Right atrium auricular region (tissue), 2 donors: ENCODE results near the gene STARD9. TPM values are rescaled to one million over a fixed set of nuclear protein-coding genes. Genes with fewer than 3 reads are reported as not detected.

Source experiments
- DNase-seq: peaks from one replicate; pipeline ENCODE4 v3.0.0-alpha.2; 2019; ENCODE audit warnings: low spot score
- H3K27ac ChIP-seq, 2 donors: fragments of 200-600 bp; sonication (generic); 1 replicate in 1 of 2; 2 replicates in 1 of 2; pipeline ENCODE4 v1.5.1; 2016 to 2019
- H3K27me3 ChIP-seq, 2 donors: fragments of 200-600 bp; sonication (generic); one replicate each; pipeline versions ENCODE4 v1.5.1 to v1.6.0; 2017 to 2019
- H3K36me3 ChIP-seq: fragments of 200-600 bp; sonication (generic); one replicate; pipeline ENCODE4 v1.5.1; 2016
- H3K4me1 ChIP-seq, 2 donors: fragments of 200-600 bp; sonication (generic); one replicate each; pipeline versions ENCODE4 v1.5.1 to v1.6.0; 2017 to 2019
- H3K4me3 ChIP-seq, 2 donors: fragments of 200-600 bp; sonication (generic); 1 replicate in 1 of 2; 2 replicates in 1 of 2; pipeline ENCODE4 v1.5.1; 2017 to 2019; ENCODE audit warnings: mild to moderate bottlenecking in 1 of 2, moderate library complexity in 1 of 2
- H3K9me3 ChIP-seq, 2 donors: fragments of 200-600 bp; sonication (generic); one replicate each; pipeline ENCODE4 v1.5.1; 2019
- total RNA-seq, 2 donors: library from RNA; depleted of rRNA; stranded (reverse); fragments of >200 nt; gene quantifications; one replicate each; pipeline ENCODE4 v1.1.0, GENCODE V29; 2016
- TF ChIP-seq, protein P1 (sequence below), 2 donors: fragments of 200-600 bp; sonication (generic); IDR thresholded peaks; one replicate each; pipeline ENCODE4 v1.5.1; 2019; ENCODE audit warnings: antibody characterized with exemption in 2 of 2

The STARD9 gene
- total RNA-seq, 2 donors from 2014 or later, result 8.3 to 8.8 TPM

- TF ChIP-seq, protein P1, sequence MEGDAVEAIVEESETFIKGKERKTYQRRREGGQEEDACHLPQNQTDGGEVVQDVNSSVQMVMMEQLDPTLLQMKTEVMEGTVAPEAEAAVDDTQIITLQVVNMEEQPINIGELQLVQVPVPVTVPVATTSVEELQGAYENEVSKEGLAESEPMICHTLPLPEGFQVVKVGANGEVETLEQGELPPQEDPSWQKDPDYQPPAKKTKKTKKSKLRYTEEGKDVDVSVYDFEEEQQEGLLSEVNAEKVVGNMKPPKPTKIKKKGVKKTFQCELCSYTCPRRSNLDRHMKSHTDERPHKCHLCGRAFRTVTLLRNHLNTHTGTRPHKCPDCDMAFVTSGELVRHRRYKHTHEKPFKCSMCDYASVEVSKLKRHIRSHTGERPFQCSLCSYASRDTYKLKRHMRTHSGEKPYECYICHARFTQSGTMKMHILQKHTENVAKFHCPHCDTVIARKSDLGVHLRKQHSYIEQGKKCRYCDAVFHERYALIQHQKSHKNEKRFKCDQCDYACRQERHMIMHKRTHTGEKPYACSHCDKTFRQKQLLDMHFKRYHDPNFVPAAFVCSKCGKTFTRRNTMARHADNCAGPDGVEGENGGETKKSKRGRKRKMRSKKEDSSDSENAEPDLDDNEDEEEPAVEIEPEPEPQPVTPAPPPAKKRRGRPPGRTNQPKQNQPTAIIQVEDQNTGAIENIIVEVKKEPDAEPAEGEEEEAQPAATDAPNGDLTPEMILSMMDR (IDR thresholded peaks at IDR 0.05), result no peak
- DNase-seq, result no peak
- peak overlapping the region; percentile 87 to 94 for H3K4me3 ChIP-seq
- no peaks in the 10 kb centered on the region for H3K9me3 ChIP-seq
- peaks cover 40% of the 10 kb centered on the region for H3K36me3 ChIP-seq
- peaks cover 0 to 17% of the 10 kb centered on the region in 2 donors for H3K4me1 ChIP-seq
- no peaks in the 10 kb centered on the region for H3K27me3 ChIP-seq
- peak overlapping the region; percentile 85 to 93 for H3K27ac ChIP-seq
Observed at GRCh38 chr15:42736178-42736792, 160.9 kb downstream of the STARD9 start.

DNA sequence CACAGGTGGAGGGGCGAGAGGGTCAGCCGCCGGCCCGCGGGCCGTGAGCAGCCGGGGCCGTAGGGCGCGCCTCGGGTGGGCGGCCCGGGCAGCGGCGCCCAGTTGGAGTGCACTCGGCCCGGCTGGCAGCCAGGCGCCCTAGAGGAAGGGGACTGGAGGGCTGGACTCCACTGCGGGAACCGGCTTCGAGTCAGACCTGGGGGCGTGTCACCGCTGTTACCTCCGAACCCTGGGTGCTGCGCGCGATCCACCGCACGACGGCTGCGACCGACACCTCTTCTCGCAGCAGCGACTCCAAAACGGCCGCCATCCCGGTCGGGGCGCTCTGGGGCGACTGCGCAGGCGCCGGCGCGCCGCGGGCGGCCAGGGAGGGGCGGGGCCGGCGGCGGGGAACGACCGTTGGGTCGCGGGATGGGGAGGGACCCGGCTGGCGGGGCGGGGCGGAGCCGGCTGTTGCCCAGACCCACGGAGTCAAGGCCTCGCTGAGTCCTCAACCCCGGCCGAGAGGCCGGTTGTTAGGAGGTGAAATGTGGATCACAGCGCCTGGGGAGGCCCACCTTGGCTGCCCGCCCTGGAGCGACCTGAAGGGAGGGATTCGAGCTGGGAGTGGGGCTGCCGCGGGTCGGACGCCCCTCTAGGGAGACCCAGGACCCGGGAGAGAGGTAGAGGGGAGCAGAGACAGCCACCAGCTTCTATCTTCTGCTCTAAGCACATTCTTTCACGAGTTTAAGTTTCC lies 161.6 kb downstream of the STARD9 start, which contains the start of gene CDAN1:
Gene CDAN1 (minus strand): TSS at position 336 of the 736 bp plus-strand sequence. CDS start 26 bp downstream, at position 310.
- H3K27me3 ChIP-seq, result no peaks in the 10 kb centered on the region
- H3K4me1 ChIP-seq, result peaks cover 0 to 17% of the 10 kb centered on the region in 2 donors
- TF ChIP-seq, protein P1 (IDR thresholded peaks at IDR 0.05), result peak in 1 of 2 donors; percentile 27
- peak; percentile 90 for DNase-seq
- peaks cover 34% of the 10 kb centered on the region for H3K36me3 ChIP-seq
- H3K4me3 ChIP-seq, result peak within 1 kb of the TSS; percentile 87 to 94
- H3K9me3 ChIP-seq, result no peaks in the 10 kb centered on the region
- peak within 1 kb of the TSS; percentile 85 to 93 for H3K27ac ChIP-seq

DNA sequence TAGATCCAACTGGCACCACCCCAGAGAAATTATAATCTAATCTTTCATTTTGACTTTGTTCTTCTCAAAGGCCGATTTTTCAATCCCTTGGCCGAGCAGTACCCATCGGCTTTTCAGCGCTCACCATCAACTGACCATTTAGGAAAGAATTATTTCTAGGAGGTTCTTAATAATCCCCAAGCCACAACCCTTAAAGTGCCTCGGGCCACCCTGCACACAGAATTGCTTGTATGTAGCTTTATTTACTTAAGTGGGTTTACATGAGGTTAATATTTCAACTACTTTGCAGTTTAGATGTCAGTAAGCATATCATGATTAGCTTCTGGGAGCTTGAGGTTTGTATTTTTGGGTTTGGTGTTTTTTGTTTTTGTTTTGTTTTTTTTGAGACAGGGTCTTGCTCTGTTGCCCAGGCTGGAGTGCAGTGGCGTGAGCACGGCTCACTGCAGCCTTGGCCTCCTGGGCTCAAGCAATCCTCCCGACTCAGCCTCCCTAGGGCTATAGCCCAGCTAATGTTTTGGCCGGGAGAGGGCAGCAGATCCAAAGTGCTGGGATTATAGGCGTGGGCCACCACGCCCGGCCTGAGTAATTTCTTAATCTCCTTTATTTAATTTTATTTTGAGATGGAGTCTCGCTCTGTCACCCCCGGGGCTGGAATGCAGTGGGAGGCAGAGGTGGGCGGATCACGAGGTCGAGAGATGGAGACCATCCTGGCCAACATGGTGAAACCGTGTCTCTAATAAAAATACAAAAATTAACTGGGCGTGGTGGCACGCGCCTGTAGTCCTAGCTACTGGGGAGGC lies 162.3 kb downstream of the STARD9 start:
- peak overlapping the region; percentile 87 to 94 for H3K4me3 ChIP-seq
- TF ChIP-seq, protein P1 (IDR thresholded peaks at IDR 0.05), result no peak
- peaks cover 0 to 17% of the 10 kb centered on the region in 2 donors for H3K4me1 ChIP-seq
- H3K9me3 ChIP-seq, result no peaks in the 10 kb centered on the region
- peaks cover 27% of the 10 kb centered on the region for H3K36me3 ChIP-seq
- no peak for DNase-seq
- H3K27me3 ChIP-seq, result no peaks in the 10 kb centered on the region
- peak overlapping the region; percentile 85 to 93 for H3K27ac ChIP-seq

- DNase-seq, result no peak
- Histone ChIP-seq H3K4me1 (peaks cover 0 to 6% of the 10 kb centered on the region in 2 donors), H3K36me3 (peaks cover 7% of the 10 kb centered on the region)
Observed at GRCh38 chr15:42741710-42742109, 166.3 kb downstream of the STARD9 start.

DNA sequence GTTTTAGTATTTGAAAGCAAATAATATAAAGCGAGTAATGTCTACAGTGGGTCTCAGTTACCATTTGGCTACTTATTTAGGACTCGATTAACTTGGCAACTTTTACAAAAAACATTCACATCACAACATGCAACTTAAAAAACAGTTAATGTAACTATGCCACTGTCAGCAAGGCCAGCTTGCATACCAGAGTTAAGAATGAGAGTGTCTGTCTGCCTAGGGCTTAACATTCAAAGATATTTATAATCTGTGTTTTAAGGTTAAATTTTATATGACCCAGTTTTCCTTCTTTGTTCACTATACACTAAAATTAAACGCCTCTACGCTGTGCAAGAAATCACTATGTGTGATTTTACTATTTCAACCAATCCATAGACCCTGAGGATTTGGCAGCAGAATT lies 166.7 kb downstream of the STARD9 start:
- H3K4me3 ChIP-seq, result no peak overlapping the region
- TF ChIP-seq, protein P1 (IDR thresholded peaks at IDR 0.05), result no peak
- H3K4me1 ChIP-seq, result peaks cover 0 to 5% of the 10 kb centered on the region in 2 donors
- no peaks in the 10 kb centered on the region for H3K9me3 ChIP-seq
- H3K27me3 ChIP-seq, result no peaks in the 10 kb centered on the region
- H3K36me3 ChIP-seq, result peaks cover 7% of the 10 kb centered on the region
- peak overlapping the region in 1 of 2 donors; percentile 11 for H3K27ac ChIP-seq
- DNase-seq, result no peak

More at GRCh38 chr15:42741710-42742109, 166.3 kb downstream of the STARD9 start:
- Histone ChIP-seq H3K27me3 (no peaks in the 10 kb centered on the region), H3K4me3 (no peak overlapping the region), H3K27ac (no peak overlapping the region), H3K9me3 (no peaks in the 10 kb centered on the region)
- TF ChIP-seq, protein P1 (IDR thresholded peaks at IDR 0.05), result no peak
